Measurements from ENCODE around the gene IL11RA.
A peak's percentile ranks its signal among the peaks of the same experiment; 100 is the strongest.

The IL11RA gene

DNA sequence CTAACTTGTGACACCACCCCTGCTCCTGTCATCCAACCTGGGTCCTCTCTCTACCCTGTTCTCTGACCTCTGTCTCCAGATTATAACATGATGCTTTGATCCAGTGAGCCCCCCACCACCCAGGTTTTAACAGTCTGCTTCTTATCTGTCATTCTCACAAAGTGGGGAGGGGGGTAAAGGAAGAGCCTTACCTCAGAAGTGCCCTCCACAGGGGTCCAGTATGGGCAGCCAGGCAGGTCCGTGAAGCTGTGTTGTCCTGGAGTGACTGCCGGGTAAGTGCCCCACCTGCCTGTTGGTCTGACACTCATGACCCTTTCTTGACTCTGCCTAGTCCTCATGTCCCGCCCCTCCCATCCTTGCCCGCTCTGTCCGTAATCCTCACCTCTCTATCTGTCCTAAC, 3.4 kb downstream of the IL11RA start:
- no peak for DNase-seq

DNA sequence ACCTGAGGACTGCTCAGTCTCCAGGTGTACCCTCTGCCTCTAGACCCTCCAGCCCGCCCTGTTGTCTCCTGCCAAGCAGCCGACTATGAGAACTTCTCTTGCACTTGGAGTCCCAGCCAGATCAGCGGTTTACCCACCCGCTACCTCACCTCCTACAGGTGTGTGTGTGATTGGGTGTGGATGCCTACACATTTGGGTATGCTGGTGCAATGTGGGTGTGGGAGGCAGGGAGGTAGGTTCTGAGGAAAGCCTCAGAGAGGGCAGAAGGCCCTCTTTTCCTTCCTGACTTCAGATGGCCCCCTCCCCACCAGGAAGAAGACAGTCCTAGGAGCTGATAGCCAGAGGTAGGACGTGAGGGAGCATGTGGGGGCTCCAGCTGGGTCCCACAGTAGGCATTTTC, 5.0 kb downstream of the IL11RA start:
- no peak for DNase-seq

DNA sequence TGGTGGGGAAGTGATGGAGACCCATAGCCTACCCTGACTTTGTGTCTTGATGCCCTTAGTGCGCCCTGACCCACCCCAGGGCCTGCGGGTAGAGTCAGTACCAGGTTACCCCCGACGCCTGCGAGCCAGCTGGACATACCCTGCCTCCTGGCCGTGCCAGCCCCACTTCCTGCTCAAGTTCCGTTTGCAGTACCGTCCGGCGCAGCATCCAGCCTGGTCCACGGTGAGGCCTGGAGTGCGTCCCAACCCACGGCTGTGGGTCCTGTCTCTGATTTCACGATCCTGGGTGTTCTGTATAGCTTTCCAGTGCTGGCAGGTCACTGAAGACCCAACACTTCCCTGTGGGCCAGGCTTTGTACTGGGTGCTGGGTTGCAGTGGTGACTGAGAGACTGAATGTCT, 6.5 kb downstream of the IL11RA start:
- DNase-seq, result no peak

DNA sequence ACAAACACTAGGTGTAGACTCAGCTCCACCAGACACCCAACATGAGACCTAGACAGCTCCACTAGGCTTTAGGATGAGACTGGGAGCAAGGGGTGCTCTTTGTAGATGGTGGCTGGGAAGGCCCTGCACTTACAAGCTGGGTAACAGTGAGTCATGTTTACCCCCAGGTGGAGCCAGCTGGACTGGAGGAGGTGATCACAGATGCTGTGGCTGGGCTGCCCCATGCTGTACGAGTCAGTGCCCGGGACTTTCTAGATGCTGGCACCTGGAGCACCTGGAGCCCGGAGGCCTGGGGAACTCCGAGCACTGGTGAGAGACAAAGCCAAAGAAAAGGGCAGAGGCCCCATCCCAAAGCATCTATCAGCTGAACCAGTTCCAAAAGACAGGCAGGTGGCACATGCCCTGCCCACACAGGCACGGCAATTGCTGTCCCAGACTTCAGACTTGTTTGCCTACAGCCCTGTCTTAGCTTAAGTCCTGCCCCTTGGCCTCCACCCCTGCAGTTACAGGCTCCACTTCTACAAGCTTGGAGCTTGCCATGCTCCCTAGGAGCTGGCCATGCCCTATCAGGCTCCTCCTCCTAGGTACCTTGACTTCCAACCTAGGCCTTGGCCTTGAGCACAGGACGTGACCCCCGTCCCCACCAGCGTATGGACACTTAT, 7.7 kb downstream of the IL11RA start:
- no peak for DNase-seq

DNA sequence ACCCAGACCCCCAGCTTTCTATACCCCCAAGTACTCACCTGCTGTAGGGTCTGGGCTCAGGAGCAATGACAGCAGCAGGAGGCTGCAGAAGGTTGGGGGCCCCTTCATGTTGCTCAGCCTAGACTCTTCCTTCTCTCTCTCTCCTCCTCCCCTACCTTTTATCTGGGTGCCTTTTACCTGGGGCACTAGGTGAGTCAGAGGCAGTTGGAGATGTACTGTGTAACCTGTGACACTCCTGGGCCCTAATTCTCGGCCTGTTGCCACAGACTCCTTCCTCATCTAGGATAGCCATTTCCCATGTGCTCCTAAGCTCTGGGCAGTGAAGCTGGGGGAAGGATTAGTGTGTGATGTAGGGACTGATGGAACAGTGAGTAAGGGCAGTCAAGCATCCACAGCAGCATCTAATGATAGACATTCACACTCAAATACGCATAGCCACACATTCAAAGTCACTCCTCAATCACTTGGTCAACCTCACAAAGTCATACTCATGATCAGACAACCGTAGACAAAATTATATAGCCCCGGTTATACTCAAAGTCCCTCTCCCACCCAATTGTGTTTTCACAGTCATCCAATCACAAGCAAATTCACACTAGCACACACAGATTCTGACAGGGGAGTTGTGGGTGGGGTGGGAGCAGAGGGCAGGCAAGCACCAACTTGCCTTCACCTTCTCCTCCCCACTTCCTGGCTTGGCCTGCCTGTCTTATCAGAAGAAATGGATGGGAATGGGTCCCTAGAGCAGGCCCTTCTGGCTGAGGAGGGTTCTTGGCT, 10.7 kb downstream of the IL11RA start, which contains the start of gene CCL27:
TSS of gene CCL27 (minus strand) at position 132 of the 777 bp plus-strand sequence. CDS start at position 108, 24 bp downstream.
- DNase-seq, result no peak

DNA sequence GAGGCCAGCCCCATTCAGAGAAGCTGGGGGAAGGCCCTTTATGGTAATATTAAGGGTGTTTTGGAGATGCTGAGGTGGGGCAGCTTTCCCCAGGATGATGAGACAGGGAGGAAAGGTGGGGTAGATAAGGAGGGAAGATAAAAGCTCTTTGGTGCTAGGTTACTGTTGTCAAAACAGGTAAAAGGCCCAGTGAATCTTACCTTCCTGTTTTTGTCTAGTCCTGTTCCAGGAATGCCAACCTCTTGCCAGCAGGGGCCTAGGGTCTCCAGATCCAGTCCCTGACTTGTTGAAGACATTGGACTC, 11.3 kb downstream of the IL11RA start:
- no peak for DNase-seq

DNA sequence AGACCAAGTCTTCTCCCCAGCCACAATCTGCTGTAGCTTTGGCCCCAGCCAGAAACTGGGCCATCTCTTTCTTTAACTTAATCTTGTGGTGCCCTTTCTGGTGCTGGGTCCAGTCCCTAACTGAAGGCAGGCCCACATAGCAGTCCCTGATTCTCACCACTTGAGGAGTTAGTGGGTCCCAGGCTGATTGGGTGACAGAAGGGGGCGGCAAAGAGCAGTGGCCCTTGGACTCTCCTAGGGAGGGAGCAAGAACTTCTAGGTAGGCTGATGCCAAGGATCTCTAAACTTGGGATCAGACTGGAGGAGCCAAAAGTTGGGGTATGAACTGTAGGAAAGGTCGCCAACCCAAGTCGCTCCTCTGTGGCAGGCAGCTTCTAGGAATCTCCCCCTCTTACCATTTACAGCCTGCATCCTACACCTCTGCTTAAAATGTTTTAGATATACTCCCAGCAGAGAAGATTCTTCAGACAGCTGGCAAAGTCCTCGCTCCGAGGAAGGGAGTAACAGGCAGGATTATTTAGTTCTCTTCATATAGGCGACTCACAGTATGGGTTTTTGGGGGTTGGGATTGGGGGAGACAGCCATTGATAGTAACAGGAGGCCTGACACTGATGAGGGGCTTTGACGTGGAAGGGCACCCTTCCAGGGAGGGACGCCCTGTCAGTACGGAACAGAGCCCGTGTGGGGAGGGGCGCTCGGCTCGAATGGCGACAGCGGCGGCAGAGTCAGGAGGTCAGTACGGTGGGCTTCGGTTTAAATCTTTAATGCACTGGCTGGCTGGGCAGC, 12.5 kb downstream of the IL11RA start:
- peak in 3 of 4 experiments; percentile 8 to 34 (median 28) for DNase-seq

DNA sequence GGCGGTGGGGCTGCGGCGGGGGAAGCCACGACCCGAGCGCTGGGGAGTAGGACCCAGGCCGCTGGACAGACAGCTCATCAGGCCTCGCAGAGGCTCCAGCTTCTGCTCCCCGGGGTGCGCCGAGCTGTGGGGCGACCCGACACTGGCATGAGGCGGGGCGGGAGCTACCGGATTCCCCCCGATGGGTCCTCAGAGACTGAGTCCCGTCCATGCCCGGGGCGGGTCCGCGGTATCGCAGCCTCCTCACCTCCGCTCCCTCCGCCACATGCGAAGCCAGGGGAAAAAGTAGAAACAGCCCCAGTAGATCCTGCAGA, 13.0 kb downstream of the IL11RA start:
- DNase-seq, result no peak

DNA sequence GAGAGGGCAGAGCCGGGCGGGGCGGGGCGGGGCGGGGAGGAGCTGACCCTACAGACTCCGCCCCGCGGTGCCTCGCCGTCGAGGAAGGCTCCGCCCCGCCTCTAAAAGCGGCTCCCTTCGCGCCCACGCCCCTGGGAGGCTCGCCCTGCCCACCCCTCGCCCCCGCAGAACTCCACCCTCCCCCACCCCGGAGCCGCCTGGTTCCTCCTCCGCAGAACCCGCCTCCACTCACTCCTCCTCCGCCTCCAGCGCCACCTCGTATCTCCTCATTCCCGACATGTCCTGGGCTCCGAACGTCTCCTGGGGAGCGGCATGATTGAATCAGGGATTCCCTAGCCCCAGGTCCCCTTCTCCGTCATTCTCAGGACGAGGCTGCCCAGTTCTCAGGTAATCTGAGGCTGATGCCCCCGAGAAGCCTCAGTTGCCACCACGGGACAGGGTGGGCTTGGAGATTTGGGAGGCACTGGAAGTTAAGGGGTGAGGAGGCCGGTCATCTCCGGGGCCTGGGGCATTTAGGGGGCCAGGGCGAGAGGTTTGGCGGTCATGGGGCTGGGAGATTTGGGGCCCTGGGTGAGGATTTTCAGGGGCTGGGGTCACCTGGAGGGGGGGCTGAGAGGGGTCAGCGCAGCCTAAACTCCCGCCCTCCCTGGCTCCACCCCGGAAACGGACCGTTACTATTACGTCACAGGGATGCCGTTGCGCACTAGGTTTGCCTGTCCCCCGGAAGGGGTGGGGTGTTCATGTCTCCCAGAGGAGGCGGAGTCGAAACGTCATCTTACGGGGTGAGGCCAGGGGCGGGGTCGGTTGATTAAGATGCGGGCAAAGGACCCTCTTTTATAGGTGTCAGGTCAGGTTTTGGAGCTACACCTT, 13.6 kb downstream of the IL11RA start:
- DNase-seq, result peak; percentile 35 to 87 (median 62)

DNA sequence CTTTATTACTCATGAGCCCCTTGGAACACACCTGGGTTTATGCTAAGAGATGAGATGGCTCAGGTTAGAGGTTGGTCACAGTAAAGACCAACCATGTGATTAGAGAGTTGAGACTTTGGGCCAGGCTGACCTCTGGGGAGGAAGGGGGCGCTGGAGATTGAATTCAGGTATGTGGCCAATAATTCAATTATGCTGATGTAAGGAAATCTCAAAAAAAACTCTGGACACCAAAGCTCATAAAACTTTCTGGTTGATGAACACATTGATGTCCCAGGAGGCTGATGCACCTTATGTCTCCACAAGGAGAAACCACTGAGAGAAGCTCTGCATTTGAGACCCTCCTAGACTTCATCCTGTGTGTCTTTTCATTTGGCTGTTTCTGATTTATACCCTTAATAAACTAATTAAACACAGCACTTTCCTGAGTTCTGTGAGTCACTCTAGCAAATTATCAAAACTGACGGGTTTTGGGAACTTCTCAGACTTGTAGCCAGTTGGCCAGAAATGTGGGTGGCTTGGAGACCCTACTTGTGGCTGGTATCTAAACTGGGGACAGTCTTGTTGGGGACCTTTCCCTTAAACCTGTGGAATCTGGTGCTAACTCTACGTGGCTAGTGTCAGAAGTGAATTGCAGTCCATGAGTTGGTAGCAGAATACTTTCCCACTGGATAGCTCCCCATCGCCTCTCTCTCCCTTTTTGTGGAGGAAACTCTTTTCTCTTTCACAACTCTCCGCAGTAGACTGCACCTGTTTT, 18.0 kb downstream of the IL11RA start:
- no peak for DNase-seq

DNA sequence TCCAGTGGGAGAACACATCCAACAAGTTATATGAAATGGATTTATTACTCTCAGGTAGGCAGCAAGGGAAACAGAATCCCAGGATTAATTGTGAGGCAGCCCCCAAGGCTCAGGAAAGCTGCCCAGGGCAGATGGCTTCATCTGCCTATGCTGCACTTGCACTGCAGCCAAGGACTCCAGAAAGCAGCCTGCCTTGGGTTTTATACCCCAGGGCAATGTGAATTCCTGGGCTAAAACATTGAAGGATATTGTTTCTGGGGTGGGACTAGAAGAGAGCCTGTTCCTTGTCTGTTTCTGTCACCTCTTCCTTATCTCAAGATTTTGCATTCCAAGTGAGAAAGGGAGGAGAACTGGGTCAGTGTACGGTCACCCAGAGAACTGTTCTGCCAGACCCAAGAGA, 19.3 kb downstream of the IL11RA start:
- DNase-seq, result no peak

DNA sequence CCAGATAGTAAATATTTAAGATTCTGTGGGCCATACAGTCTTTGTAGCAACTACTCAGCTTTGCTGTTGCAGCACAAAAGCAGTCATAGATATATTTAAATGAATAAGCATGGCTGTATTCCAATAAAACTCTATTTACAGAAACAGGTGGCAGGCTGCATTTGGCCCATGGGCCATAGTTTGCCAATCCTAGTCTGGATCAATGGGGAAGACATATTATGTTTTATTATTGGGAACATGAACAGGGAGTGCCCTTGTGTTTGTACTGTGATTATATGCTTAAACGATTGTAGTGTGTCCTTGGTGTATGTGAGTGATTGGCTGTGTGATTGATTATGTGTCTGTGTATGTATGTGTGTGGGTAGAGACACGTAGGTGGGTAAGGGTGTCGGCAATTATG, 22.5 kb downstream of the IL11RA start:
- DNase-seq, result no peak

DNA sequence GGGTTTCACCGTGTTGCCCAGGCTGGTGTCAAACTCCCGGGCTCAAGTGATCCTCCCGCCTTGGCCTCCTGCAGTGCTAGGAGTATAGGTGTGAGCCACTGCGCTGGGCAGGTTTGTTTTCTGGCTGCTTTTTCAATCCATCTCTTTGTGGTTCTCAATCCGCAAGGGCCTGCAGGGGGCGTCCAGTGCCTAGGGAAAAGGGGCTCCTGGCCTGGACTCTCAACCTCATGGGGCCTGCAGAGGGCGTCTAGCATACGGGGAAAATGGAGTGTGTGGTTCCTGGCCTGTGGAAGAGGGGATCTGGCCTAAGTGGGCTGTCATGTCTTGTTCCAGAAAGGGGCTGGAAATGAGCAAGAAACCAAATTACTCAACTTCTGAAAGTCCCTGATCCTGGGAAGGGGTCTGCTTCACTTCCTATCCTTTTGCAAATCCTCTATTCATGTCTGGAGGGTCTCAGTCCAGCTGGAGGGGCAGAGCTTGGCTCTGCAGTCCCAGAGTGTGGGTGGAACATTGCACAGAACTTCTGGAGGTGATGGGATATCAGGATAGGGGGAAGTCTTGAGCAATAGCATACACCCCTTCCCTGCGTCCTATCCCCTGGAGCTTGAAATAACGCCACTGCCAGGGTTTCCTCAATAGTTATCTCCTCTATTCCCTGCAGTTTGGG, 23.2 kb downstream of the IL11RA start:
- DNase-seq, result peak in 1 of 4 experiments; percentile 35

DNA sequence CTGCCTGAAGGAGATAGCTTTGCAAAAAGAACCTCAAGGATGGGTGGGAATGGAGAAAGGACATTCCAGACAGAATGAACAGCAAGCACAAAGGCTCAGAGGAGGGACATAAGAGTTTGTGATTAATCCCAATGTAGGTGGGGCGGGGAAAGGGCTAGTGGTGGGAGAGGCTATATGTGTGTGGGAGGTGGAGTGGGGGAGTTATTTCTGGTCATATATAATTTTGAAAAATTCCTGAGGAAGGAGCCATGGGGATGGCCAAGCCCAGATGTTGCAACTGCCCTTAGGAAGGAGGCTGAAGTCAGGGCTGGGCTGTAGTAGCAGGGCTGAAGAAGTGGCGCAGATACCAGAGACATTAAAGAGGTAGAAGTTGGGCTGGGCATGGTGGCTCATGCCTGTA, 23.9 kb downstream of the IL11RA start:
- DNase-seq, result no peak

DNA sequence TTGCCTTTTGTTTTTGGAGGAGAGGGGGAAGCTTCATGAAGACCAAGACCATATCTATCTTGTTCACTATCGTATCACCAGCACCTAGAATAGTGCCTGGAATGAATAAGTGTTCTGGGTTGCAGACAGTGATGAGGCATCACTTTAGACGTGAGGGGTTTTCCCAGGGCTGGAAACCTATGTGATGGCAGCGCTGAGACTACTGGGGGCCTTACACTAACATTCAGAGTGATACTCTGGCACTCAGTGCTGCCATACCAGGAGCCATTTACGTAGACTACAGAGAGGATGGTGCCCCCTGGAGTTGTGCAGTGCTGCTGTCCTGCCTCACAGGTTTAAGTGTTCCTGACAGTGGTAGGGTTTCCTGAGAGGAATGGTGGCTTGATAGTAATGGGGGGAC, 32.2 kb downstream of the IL11RA start:
- DNase-seq, result no peak

DNA sequence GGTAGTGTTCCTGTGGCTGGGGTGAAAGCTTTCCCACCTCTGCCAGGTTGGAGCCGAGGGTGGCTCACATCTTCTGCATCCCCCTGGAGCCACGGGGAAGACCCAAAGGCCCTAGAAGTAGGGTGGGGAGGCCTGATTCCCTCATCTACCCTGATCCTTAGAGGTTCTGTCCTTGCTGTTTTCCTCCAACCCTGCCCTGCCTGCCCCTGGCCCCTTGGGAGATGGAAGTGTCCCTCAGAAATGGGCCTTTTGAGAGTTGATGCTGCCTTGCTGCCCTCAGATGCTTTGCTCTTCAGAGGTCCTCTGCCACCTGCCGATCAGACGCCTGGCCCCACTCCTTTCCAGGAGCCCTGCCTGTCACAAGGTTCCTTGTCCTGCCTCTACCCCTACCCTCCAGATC, 32.8 kb downstream of the IL11RA start:
- no peak for DNase-seq

DNA sequence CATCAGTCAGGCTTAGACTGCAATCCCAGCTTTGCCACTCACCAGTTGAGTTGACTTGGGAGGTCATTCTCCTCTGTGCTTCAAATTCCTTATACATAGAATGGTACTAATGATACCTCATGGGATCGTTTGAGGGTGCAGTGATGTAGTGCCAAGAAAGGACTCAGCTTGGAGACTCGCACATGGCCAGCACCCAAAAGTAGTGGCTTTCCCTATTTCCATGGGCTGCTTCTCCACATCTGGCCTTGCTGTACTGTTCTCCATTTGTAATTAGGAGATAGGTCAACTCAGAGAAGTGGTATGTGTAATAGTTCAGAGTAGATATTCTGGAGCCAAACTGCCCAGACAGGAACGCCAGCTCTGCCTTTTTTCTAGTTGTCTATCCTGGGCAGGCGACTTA, 33.6 kb downstream of the IL11RA start:
- DNase-seq, result no peak

DNA sequence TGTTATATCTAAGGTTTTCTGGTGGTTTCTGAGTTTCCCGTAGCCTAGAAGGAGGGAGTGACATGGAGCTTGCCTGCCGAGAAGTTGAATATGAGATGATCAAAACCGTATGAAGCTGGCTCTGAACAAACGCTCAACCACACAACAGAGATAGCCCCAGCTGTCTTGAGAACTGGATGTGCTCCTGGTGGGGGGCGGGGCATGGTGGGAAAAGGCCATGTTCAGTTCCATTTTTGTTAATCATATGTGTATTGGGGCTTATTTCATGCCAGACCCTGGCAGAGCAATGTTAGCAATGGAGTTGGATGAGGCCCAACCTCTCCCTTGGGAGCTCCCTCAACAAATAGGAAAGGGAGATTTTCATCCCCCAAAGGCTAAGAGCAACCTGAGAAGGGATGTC, 34.2 kb downstream of the IL11RA start:
- no peak for DNase-seq

DNA sequence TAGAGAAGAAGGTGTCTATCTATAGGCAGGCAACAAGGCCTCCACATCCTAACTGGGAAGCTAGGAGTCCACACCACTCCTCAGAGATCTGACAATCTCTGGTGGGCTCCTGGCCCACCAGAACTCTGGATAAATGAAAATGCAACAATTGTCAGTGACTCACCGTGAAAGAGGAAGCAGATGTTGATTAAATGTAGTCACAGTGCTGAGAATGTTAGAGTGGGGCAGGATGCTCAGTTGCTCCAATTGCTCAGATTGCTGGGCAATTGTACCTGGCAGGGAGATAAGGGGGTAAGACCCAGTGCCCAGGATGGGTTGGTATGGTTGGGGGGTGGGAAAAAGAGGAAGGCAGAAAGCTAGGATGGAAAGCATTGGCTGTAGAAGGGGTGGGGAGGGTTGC, 34.7 kb downstream of the IL11RA start:
- no peak for DNase-seq

DNA sequence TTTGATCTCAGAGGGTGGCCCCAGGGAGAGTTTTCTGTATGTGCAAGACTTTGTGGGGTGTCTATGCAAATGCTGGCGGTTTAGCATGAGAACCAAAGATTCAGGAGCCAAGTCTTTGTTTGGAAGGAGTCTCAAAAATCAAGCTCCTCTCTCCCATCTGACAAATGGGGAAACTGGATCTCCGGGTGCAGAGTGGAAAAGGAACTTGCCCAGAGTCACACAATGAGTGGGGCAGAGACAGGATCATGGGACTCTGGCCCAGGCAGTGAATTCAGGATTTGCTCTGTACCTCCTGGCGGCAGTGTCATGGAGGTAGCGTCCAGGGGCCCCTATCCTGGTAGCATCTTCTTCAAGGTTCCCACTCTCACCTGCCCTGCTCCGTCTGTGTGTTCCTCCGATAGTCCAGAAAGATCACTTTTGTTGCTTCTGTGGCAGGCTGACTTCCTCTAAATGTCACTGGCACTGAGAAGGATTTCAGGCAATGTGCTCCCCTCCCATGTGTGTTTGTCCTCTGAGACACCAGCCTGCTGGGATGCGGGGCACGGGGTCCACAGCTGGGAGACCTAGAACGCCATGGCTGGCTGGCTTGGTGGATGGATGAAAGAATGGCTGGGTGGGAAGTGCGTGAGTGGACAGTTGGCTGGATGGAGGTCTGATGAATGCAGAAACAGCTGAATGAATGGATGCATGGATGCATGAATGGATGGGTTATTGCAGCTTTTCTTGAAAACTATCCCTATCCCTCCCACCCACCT, 35.5 kb downstream of the IL11RA start:
- no peak for DNase-seq
